Type B pancreatic cell (in vitro differentiated cells): ENCODE measurements around the gene CFAP77. TPM values are rescaled to one million over a fixed set of nuclear protein-coding genes. Genes with fewer than 3 reads are reported as not detected.

Source experiments
- DNase-seq: peaks from one replicate; pipeline ENCODE4 v3.0.0; 2021; ENCODE audit warnings: mixed read lengths; ENCODE audit not compliant: unreplicated experiment; ENCODE audit errors: extremely low spot score
- H3K27ac Mint-ChIP-seq: 2 replicates; pipeline ENCODE4 v1.8.0; 2021; ENCODE audit warnings: mild to moderate bottlenecking, mixed read lengths
- H3K27me3 Mint-ChIP-seq: 2 replicates; pipeline ENCODE4 v1.8.0; 2021; ENCODE audit warnings: mixed read lengths
- H3K36me3 Mint-ChIP-seq: 2 replicates; pipeline ENCODE4 v1.8.0; 2021; ENCODE audit warnings: mixed read lengths
- H3K4me1 Mint-ChIP-seq: one replicate; pipeline ENCODE4 v1.8.0; 2021; ENCODE audit warnings: mixed read lengths; ENCODE audit not compliant: unreplicated experiment
- H3K4me3 Mint-ChIP-seq: 2 replicates; pipeline ENCODE4 v1.8.0; 2021; ENCODE audit warnings: mild to moderate bottlenecking, mixed read lengths
- H3K9me3 Mint-ChIP-seq: 2 replicates; pipeline ENCODE4 v1.8.0; 2021; ENCODE audit warnings: mixed read lengths
- total RNA-seq: library from RNA; stranded (reverse); gene quantifications from 2 replicates; pipeline ENCODE4 v1.2.1, GENCODE V29; 2021; ENCODE audit warnings: low replicate concordance
- TF ChIP-seq, protein P1 (sequence below): fragments of 200-600 bp; sonication (generic); conservative IDR thresholded peaks from 2 replicates; pipeline ENCODE4 v1.5.0; 2021; ENCODE audit warnings: antibody characterized with exemption, mild to moderate bottlenecking

Gene CFAP77
- total RNA-seq, 1 donor from 2014 or later = 1.5 TPM

DNA sequence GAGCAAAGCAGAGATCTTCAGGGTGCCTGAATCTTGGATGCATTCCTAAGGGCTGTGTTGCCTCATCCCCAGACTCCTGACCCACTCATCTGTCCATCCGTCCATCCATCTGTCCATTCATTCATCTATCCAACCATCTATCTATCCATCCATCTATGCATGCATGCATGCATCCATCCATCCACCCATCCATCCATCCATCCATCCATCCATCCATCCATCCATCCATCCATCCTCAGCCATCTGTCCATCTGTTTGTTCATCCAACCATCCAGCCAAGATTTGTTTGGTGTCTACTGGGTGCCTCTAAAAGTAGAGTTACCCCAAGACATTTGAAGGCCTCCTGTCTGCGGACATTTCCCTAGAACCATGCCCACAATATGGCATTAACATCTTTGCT lies 144.7 kb downstream of the CFAP77 start:
- TF ChIP-seq, protein P1, sequence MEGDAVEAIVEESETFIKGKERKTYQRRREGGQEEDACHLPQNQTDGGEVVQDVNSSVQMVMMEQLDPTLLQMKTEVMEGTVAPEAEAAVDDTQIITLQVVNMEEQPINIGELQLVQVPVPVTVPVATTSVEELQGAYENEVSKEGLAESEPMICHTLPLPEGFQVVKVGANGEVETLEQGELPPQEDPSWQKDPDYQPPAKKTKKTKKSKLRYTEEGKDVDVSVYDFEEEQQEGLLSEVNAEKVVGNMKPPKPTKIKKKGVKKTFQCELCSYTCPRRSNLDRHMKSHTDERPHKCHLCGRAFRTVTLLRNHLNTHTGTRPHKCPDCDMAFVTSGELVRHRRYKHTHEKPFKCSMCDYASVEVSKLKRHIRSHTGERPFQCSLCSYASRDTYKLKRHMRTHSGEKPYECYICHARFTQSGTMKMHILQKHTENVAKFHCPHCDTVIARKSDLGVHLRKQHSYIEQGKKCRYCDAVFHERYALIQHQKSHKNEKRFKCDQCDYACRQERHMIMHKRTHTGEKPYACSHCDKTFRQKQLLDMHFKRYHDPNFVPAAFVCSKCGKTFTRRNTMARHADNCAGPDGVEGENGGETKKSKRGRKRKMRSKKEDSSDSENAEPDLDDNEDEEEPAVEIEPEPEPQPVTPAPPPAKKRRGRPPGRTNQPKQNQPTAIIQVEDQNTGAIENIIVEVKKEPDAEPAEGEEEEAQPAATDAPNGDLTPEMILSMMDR = no peak
- Mint-ChIP-seq H3K4me3 (no peak overlapping the region), H3K4me1 (peaks cover 7% of the 10 kb centered on the region), H3K27ac (no peak overlapping the region), H3K9me3 (peaks cover 6% of the 10 kb centered on the region), H3K27me3 (peaks cover 55% of the 10 kb centered on the region), H3K36me3 (no peaks in the 10 kb centered on the region)
- DNase-seq = no peak

DNA sequence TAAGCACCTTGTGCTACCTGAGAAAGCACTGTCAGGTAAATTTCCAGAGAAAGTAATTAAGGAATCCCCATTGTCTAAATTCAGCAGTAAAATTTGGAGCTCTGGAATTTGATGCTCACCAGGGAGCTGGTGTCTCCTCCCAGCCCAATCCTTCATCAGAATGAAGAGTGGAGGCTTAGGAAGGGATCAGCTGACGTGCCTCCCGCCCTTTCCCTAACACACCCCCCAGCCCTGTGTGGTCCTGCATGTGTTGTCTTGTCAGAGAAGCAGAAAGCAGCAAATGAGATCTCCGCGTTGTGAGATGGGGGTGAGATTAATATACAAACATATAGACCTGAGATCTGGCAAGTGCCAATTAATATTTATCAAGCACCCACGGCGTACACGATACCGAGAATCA lies 145.5 kb downstream of the CFAP77 start:
- no peak overlapping the region for H3K27ac Mint-ChIP-seq
- H3K4me1 Mint-ChIP-seq = peaks cover 8% of the 10 kb centered on the region
- no peaks in the 10 kb centered on the region for H3K36me3 Mint-ChIP-seq
- H3K4me3 Mint-ChIP-seq = no peak overlapping the region
- DNase-seq = no peak
- peaks cover 6% of the 10 kb centered on the region for H3K9me3 Mint-ChIP-seq
- TF ChIP-seq, protein P1 = no peak
- peaks cover 58% of the 10 kb centered on the region for H3K27me3 Mint-ChIP-seq

DNA sequence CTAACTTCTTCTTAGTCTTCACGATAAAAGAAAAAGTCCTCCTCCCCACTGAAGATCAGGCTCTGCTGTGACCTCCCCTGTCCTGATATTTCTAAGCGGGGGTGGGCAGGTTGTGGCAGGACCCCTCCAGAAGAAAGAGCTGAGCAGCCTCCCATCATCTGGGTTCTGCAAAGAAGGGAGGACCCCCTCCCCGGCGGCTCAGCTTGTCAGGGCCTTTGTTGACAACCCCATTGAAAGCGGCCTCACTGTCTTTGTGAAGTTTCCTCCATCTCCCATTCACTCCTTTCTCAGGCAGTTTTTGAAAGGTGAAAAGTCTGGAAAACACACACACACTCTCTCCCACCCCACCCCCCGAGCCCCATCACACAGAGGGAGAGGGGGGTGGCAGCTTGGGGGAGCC lies 146.2 kb downstream of the CFAP77 start:
- H3K27me3 Mint-ChIP-seq = peaks cover 61% of the 10 kb centered on the region
- H3K4me1 Mint-ChIP-seq = peaks cover 15% of the 10 kb centered on the region
- DNase-seq = no peak
- peaks cover 6% of the 10 kb centered on the region for H3K9me3 Mint-ChIP-seq
- no peaks in the 10 kb centered on the region for H3K36me3 Mint-ChIP-seq
- no peak overlapping the region for H3K27ac Mint-ChIP-seq
- TF ChIP-seq, protein P1 = no peak
- H3K4me3 Mint-ChIP-seq = no peak overlapping the region

DNA sequence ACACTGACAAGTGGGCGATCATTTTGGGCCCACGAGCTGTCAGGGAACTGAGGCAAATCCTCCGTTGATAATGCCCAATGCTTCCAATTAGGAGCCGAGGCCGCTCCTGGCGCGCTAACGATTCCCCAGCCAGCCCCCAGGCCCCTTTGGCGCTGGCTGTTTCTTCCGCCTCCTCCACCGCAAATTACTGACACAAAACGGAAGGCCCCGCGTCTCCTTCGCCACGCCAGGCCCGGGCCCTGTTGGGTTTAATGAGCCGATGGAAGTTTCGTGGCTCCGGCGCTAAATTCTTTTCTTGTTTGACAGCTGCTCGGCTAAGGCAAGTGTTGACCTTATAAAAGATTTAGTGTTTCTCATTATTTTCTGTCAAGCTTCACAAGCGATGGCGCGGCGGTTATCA lies 146.7 kb downstream of the CFAP77 start:
- Mint-ChIP-seq H3K27me3 (peaks cover 62% of the 10 kb centered on the region), H3K4me1 (peaks cover 15% of the 10 kb centered on the region), H3K27ac (no peak overlapping the region), H3K4me3 (no peak overlapping the region), H3K36me3 (no peaks in the 10 kb centered on the region), H3K9me3 (peaks cover 6% of the 10 kb centered on the region)
- TF ChIP-seq, protein P1 = no peak
- no peak for DNase-seq

DNA sequence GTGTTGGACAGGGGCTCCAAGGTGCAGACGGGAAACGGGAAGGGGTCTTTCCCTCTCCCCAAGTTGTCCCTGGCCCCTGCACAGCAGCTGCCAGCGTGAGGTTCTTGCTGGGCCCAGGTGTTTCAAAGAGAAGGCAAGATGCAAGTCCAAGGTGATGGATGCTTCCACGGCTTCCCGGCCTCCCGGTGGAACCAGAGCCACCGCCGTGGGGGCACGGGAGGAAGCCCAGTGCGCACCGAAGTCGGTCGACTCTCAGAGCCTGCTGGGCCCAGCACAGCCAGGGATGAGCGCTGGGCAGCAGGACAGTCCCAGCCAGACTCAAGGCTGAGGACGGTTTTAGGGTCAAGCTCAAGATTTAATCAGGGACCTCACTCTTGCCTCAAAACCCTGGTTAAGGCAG lies 147.1 kb downstream of the CFAP77 start:
- H3K4me3 Mint-ChIP-seq = no peak overlapping the region

More for the DNA sequence above, 147.1 kb downstream of the CFAP77 start:
- TF ChIP-seq, protein P1 = no peak
- Mint-ChIP-seq H3K9me3 (peaks cover 6% of the 10 kb centered on the region), H3K4me1 (peaks cover 16% of the 10 kb centered on the region), H3K36me3 (no peaks in the 10 kb centered on the region), H3K27me3 (peaks cover 66% of the 10 kb centered on the region), H3K27ac (no peak overlapping the region)
- no peak for DNase-seq
